OCI-LY3 (cell line): ENCODE measurements around the gene TTC28.

Experiments used
- H2AFZ ChIP-seq: fragments of 200-600, 300-600 bp; shearing (Covaris generic); 2 replicates; pipeline ENCODE4 v1.6.0; 2014; ENCODE audit warnings: antibody characterized with exemption, low read depth, low read length
- H3K27ac ChIP-seq: fragments of 200-600, 300-600 bp; sonication (generic); 2 replicates; pipeline ENCODE4 v1.5.1; 2014; ENCODE audit warnings: mild to moderate bottlenecking, low read length, moderate library complexity, mixed read lengths
- H3K27me3 ChIP-seq: fragments of 200-600, 300-600 bp; sonication (generic); 2 replicates; pipeline ENCODE4 v1.6.1; 2014; ENCODE audit warnings: low read depth, low read length, mixed read lengths
- H3K36me3 ChIP-seq: fragments of 200-600, 300-600 bp; sonication (generic); replicated peaks from 2 replicates; pipeline ENCODE3; 2014; ENCODE audit warnings: low read depth, low read length, mixed read lengths
- H3K4me1 ChIP-seq: fragments of 300-600, 200-600 bp; sonication (generic); 2 replicates; pipeline ENCODE4 v1.6.1; 2014; ENCODE audit warnings: low read length, mixed read lengths
- H3K4me2 ChIP-seq: fragments of 200-600, 300-600 bp; sonication (generic); 2 replicates; pipeline ENCODE4 v1.6.1; 2014; ENCODE audit warnings: low read length, mixed read lengths
- H3K4me3 ChIP-seq: fragments of 300-600, 200-600 bp; sonication (generic); 2 replicates; pipeline ENCODE4 v1.5.1; 2014; ENCODE audit warnings: antibody characterized with exemption, mild to moderate bottlenecking, low read length, moderate library complexity
- H3K79me2 ChIP-seq: fragments of 300-600, 200-600 bp; shearing (Covaris generic); 2 replicates; pipeline ENCODE4 v1.6.1; 2014; ENCODE audit warnings: mild to moderate bottlenecking, low read length, mixed read lengths
- H3K9ac ChIP-seq: fragments of 300-600, 200-600 bp; shearing (Covaris generic); 2 replicates; pipeline ENCODE4 v1.6.0; 2014; ENCODE audit warnings: mild to moderate bottlenecking, low read length, moderate library complexity
- H3K9me3 ChIP-seq: fragments of 200-600, 300-600 bp; shearing (Covaris generic); 2 replicates; pipeline ENCODE4 v1.6.1; 2014; ENCODE audit warnings: low read length, mixed read lengths; ENCODE audit not compliant: insufficient read depth
- H4K20me1 ChIP-seq: fragments of 200-600, 300-600 bp; sonication (generic); 2 replicates; pipeline ENCODE4 v1.6.1; 2016; ENCODE audit warnings: low read length, mixed read lengths; ENCODE audit not compliant: insufficient read depth
- EZH2phosphoT487 ChIP-seq: fragments of 200-600 bp; shearing (Covaris generic); IDR thresholded peaks from 2 replicates; pipeline ENCODE4 v1.6.1; 2018; ENCODE audit warnings: antibody characterized with exemption, mixed run types, low read depth
- TF ChIP-seq, protein P1 (sequence below): fragments of 200-600, 300-600 bp; sonication (generic); IDR thresholded peaks from 2 replicates; pipeline ENCODE4 v1.5.1; 2014; ENCODE audit warnings: antibody characterized with exemption, low read length, low read depth

The TTC28 gene

DNA sequence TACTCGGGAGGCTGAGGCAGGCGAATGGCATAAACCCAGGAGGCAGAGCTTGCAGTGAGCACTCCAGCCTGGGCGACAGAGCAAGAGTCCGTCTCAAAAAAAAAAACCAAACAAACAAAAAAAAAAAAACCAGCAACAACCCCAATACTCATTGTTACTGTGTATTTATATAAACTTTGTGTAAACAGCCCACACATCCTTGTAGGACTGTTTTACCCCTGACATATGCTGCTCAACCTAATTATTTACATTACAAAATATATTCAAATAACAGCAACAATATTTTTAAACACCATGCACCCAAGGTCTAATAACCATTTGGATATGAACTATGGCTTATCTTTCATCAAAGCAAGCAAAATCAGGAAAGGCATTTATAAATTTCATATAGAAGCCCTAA lies 284.1 kb downstream of the TTC28 start:
- H3K36me3 ChIP-seq, result no peaks in the 10 kb centered on the region
- H2AFZ ChIP-seq, result no peak overlapping the region
- H3K27ac ChIP-seq, result no peak overlapping the region
- H3K9me3 ChIP-seq, result no peaks in the 10 kb centered on the region
- TF ChIP-seq, protein P1, sequence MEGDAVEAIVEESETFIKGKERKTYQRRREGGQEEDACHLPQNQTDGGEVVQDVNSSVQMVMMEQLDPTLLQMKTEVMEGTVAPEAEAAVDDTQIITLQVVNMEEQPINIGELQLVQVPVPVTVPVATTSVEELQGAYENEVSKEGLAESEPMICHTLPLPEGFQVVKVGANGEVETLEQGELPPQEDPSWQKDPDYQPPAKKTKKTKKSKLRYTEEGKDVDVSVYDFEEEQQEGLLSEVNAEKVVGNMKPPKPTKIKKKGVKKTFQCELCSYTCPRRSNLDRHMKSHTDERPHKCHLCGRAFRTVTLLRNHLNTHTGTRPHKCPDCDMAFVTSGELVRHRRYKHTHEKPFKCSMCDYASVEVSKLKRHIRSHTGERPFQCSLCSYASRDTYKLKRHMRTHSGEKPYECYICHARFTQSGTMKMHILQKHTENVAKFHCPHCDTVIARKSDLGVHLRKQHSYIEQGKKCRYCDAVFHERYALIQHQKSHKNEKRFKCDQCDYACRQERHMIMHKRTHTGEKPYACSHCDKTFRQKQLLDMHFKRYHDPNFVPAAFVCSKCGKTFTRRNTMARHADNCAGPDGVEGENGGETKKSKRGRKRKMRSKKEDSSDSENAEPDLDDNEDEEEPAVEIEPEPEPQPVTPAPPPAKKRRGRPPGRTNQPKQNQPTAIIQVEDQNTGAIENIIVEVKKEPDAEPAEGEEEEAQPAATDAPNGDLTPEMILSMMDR, result no peak
- no peak for TF ChIP-seq EZH2phosphoT487
- H3K9ac ChIP-seq, result no peak overlapping the region
- H3K27me3 ChIP-seq, result no peaks in the 10 kb centered on the region
- H4K20me1 ChIP-seq, result no peaks in the 10 kb centered on the region
- no peaks in the 10 kb centered on the region for H3K79me2 ChIP-seq
- H3K4me1 ChIP-seq, result no peaks in the 10 kb centered on the region
- H3K4me2 ChIP-seq, result no peak overlapping the region
- H3K4me3 ChIP-seq, result no peak overlapping the region

DNA sequence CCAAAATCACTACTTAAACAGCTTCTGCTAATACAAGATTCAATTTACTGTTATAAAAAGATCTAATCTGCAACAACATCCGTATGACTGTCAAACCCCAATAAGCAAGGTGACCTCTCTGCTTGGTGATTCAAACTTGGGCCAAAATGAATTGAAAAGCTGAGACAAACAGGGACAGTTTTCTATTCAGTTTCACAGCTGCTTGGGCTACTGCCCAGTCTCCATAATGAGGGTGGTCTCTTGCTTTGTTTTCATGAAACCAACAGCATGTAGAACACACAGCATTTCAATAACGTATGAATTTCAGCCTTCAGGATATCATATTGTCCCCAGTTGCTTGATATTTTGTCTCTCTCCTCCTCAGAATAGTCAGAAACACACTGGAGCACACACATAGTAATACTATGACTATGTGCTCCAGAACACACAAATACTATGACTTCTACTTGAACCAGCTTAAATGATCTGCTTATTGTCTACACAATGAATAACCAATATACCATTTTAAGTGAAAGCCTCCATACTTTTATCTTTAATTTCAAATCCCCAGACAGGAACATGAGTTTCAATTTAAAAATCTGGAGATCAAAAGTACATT lies 285.0 kb downstream of the TTC28 start:
- no peaks in the 10 kb centered on the region for H3K27me3 ChIP-seq
- no peaks in the 10 kb centered on the region for H3K4me1 ChIP-seq
- no peaks in the 10 kb centered on the region for H3K79me2 ChIP-seq
- no peak overlapping the region for H3K4me3 ChIP-seq
- H3K9ac ChIP-seq, result no peak overlapping the region
- no peak overlapping the region for H3K4me2 ChIP-seq
- H3K36me3 ChIP-seq, result no peaks in the 10 kb centered on the region
- TF ChIP-seq, protein P1, result no peak
- TF ChIP-seq EZH2phosphoT487, result no peak
- H3K27ac ChIP-seq, result no peak overlapping the region
- no peak overlapping the region for H2AFZ ChIP-seq
- H4K20me1 ChIP-seq, result no peaks in the 10 kb centered on the region
- H3K9me3 ChIP-seq, result no peaks in the 10 kb centered on the region

DNA sequence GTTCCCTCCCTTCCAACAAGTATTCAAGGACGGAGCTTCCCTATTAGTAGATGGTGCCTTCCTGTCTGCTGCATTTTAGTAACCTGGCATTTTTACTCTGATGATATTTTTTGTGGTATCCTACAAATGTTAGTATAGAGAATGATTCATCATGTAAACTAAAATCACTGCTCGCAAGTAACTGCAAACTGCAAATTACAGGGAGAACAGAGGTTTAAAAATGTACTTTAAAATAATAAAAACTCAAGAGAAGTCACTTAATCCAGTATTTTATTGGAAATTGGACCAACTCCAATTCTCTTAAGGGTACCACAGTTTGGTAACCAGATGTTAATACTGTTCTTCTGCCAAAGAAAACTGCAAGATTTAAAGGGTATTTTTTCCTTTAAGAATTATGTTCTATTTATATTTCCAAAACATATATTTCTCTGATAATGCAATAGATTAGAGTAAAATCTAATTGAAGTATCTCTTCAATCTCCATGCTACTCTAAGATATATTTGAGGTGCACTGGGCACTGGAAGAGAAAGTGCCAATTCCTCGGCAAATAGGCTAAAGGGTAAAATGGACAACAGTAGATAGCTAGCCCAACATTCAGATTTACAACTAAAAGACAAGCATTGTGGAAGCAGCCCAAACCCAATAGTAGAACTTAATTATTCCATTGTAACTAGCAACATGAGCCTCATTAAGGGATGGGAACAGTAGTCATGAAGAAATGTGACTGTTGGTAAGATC lies 298.0 kb downstream of the TTC28 start:
- TF ChIP-seq, protein P1, result no peak
- no peak for TF ChIP-seq EZH2phosphoT487
- H3K27ac ChIP-seq, result no peak overlapping the region
- H2AFZ ChIP-seq, result no peak overlapping the region
- no peaks in the 10 kb centered on the region for H4K20me1 ChIP-seq
- no peaks in the 10 kb centered on the region for H3K79me2 ChIP-seq
- H3K4me2 ChIP-seq, result no peak overlapping the region
- H3K27me3 ChIP-seq, result no peaks in the 10 kb centered on the region
- H3K9ac ChIP-seq, result no peak overlapping the region
- H3K4me1 ChIP-seq, result peaks cover 22% of the 10 kb centered on the region
- no peaks in the 10 kb centered on the region for H3K9me3 ChIP-seq
- no peak overlapping the region for H3K4me3 ChIP-seq
- no peaks in the 10 kb centered on the region for H3K36me3 ChIP-seq

DNA sequence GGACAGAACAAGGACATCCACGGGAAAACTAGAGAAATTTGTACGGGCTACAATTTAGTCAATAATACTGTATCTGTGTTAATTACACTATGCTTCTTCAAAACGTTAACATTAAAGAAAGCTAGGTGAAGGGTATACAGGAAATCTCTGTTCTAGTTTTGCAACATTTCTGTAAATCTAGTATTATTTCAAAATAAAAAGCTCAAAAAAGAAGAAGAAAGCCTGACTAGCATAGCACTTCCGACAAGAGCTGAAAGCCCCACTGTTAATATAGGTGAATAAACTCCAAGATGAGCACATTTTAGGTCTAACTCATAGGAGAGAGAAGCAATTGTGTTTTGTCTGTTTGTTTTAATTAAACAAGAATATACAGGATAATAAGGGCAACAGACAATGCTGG lies 299.7 kb downstream of the TTC28 start:
- no peaks in the 10 kb centered on the region for H3K27me3 ChIP-seq
- H4K20me1 ChIP-seq, result no peaks in the 10 kb centered on the region
- peak overlapping the region; percentile 59 for H3K4me2 ChIP-seq
- H3K9ac ChIP-seq, result no peak overlapping the region
- no peak overlapping the region for H2AFZ ChIP-seq
- H3K4me1 ChIP-seq, result peaks cover 22% of the 10 kb centered on the region
- H3K36me3 ChIP-seq, result no peaks in the 10 kb centered on the region
- no peaks in the 10 kb centered on the region for H3K79me2 ChIP-seq
- H3K27ac ChIP-seq, result no peak overlapping the region
- no peaks in the 10 kb centered on the region for H3K9me3 ChIP-seq
- no peak overlapping the region; the same call in 1 of the 2 replicates for H3K4me3 ChIP-seq
- TF ChIP-seq, protein P1, result no peak
- no peak for TF ChIP-seq EZH2phosphoT487
